AG10803 (cell line): ENCODE measurements around the gene STRBP.

Experiments used
- DNase-seq: peaks from one replicate; pipeline ENCODE4 v3.0.0; 2010; ENCODE audit warnings: low read depth
- H3K4me3 ChIP-seq: 2 replicates; pipeline ENCODE4 v1.5.1; 2011; ENCODE audit warnings: mild to moderate bottlenecking, low read length, control low read depth
- CTCF ChIP-seq: conservative IDR thresholded peaks from 2 replicates; pipeline ENCODE4 v1.5.1; 2011; ENCODE audit warnings: mild to moderate bottlenecking, low read length, control low read depth, inconsistent platforms

STRBP gene

GRCh38 chr9:123135430-123135829 is 133.0 kb downstream of the STRBP start:
- no peak for DNase-seq
- H3K4me3 ChIP-seq = no peak overlapping the region
- no peak for TF ChIP-seq CTCF

GRCh38 chr9:123132696-123133095 is 135.7 kb downstream of the STRBP start:
- TF ChIP-seq CTCF = no peak
- H3K4me3 ChIP-seq = no peak overlapping the region
- DNase-seq = no peak

- DNase-seq = no peak
- H3K4me3 ChIP-seq = no peak overlapping the region
- TF ChIP-seq CTCF = no peak
Measured at GRCh38 chr9:123131993-123132392, 136.4 kb downstream of the STRBP start.

GRCh38 chr9:123131258-123131657 is 137.1 kb downstream of the STRBP start:
- TF ChIP-seq CTCF = no peak
- no peak overlapping the region for H3K4me3 ChIP-seq
- peak; percentile 80 for DNase-seq

- DNase-seq = no peak
- no peak for TF ChIP-seq CTCF
- no peak overlapping the region for H3K4me3 ChIP-seq
Measured at GRCh38 chr9:123129423-123129822, 139.0 kb downstream of the STRBP start.

GRCh38 chr9:123128591-123128990 is 139.8 kb downstream of the STRBP start:
- no peak for DNase-seq
- TF ChIP-seq CTCF = no peak
- no peak overlapping the region for H3K4me3 ChIP-seq

- TF ChIP-seq CTCF = no peak
- DNase-seq = no peak
- H3K4me3 ChIP-seq = no peak overlapping the region
Measured at GRCh38 chr9:123127512-123128075, 140.8 kb downstream of the STRBP start.
